ENCODE data around the gene TPM4. TPM values are rescaled to one million over a fixed set of nuclear protein-coding genes. Genes with fewer than 3 reads are reported as not detected.
"Not testable (repeated sequence)": the region's sequence is repeated elsewhere in the genome, so short reads cannot be mapped to it uniquely, and the experiment has no call there.

The TPM4 gene
- total RNA-seq, 2 experiments from 2014 or later: 362 to 416 TPM

- peaks cover 79% of the 10 kb centered on the region for H3K36me3 Mint-ChIP-seq (ENCODE audit: low read depth)
- no peaks in the 10 kb centered on the region for H3K9me3 Mint-ChIP-seq (ENCODE audit: low read depth)
- H3K4me3 Mint-ChIP-seq: no peak overlapping the region
- ChIA-PET CTCF (interaction anchor here (0.7 to 1.6 kb wide), 4 partner anchors 10 to 36 kb away, joined by 3 to 5 read pairs (median 4); partner anchors contain the start of gene RAB8A), POLR2A (interaction anchor here (0.8 kb wide), 1 partner anchor 11 kb away, joined by 5 read pairs; no protein-coding TSS in a partner anchor)
- ATAC-seq (no peak), DNase-seq (no peak)
- H3K4me1 Mint-ChIP-seq: peaks cover 27% of the 10 kb centered on the region
- no peaks in the 10 kb centered on the region for H3K27me3 Mint-ChIP-seq
- intact Hi-C loops (cut with DNase I, micrococcal nuclease): no loop called here
- no peak overlapping the region for H3K27ac Mint-ChIP-seq
Observed at GRCh38 chr19:16098821-16099220, 22.5 kb downstream of the TPM4 start.

GRCh38 chr19:16099314-16099965 lies 23.1 kb downstream of the TPM4 start:
- H3K9me3 Mint-ChIP-seq (ENCODE audit: low read depth); H3K4me3 Mint-ChIP-seq; H3K27me3 Mint-ChIP-seq; intact Hi-C loops (cut with DNase I, micrococcal nuclease); ATAC-seq; POLR2A ChIA-PET; DNase-seq: not testable (repeated sequence)
- CTCF ChIA-PET: interaction anchor here (0.7 to 1.6 kb wide), 5 partner anchors 9 to 58 kb away, joined by 3 to 5 read pairs (median 4); partner anchors contain the start of gene RAB8A
- Mint-ChIP-seq H3K36me3 (ENCODE audit: low read depth) (peaks cover 74% of the 10 kb centered on the region), H3K27ac (peak overlapping the region; percentile 13), H3K4me1 (peaks cover 24% of the 10 kb centered on the region)

GRCh38 chr19:16100524-16100923 lies 24.2 kb downstream of the TPM4 start:
- Mint-ChIP-seq H3K27me3 (no peaks in the 10 kb centered on the region), H3K4me3 (no peak overlapping the region), H3K4me1 (peaks cover 13% of the 10 kb centered on the region), H3K27ac (no peak overlapping the region), H3K36me3 (ENCODE audit: low read depth) (peaks cover 63% of the 10 kb centered on the region), H3K9me3 (ENCODE audit: low read depth) (no peaks in the 10 kb centered on the region)
- ChIA-PET POLR2A (no interaction called here), CTCF (interaction anchor here (1.0 kb wide), 1 partner anchor 59 kb away, joined by 4 read pairs; no protein-coding TSS in a partner anchor)
- DNase-seq (no peak), ATAC-seq (no peak)
- intact Hi-C loops (cut with DNase I, micrococcal nuclease): no loop called here

GRCh38 chr19:16104722-16105121 lies 28.4 kb downstream of the TPM4 start:
- ATAC-seq (no peak), DNase-seq (no peak)
- no peaks in the 10 kb centered on the region for H3K27me3 Mint-ChIP-seq
- intact Hi-C loops (cut with DNase I, micrococcal nuclease): no loop called here
- CTCF ChIA-PET: interaction anchor here (0.7 to 1.4 kb wide), 2 partner anchors 63 to 1231 kb away, joined by 3 to 5 read pairs; no protein-coding TSS in a partner anchor
- POLR2A ChIA-PET: interaction anchor here (0.6 kb wide), 1 partner anchor 19 kb away, joined by 5 read pairs; no protein-coding TSS in a partner anchor
- H3K27ac Mint-ChIP-seq: peak overlapping the region; percentile 35
- no peaks in the 10 kb centered on the region for H3K9me3 Mint-ChIP-seq (ENCODE audit: low read depth)
- H3K4me1 Mint-ChIP-seq: no peaks in the 10 kb centered on the region
- H3K4me3 Mint-ChIP-seq: no peak overlapping the region
- peaks cover 26% of the 10 kb centered on the region for H3K36me3 Mint-ChIP-seq (ENCODE audit: low read depth)

GRCh38 chr19:16106121-16106520 lies 29.8 kb downstream of the TPM4 start:
- DNase-seq (no peak), ATAC-seq (peak; percentile 52)
- H3K27me3 Mint-ChIP-seq: no peaks in the 10 kb centered on the region
- ChIA-PET POLR2A (interaction anchor here (0.7 kb wide), 1 partner anchor 235 kb away, joined by 3 read pairs; no protein-coding TSS in a partner anchor), CTCF (interaction anchor here (1.3 kb wide), 1 partner anchor 11 kb away, joined by 7 read pairs; no protein-coding TSS in a partner anchor)
- H3K36me3 Mint-ChIP-seq (ENCODE audit: low read depth): peaks cover 16% of the 10 kb centered on the region
- H3K4me1 Mint-ChIP-seq: peaks cover 4% of the 10 kb centered on the region
- H3K4me3 Mint-ChIP-seq: no peak overlapping the region
- peak overlapping the region; percentile 44 for H3K27ac Mint-ChIP-seq
- intact Hi-C loops (cut with DNase I, micrococcal nuclease): no loop called here
- no peaks in the 10 kb centered on the region for H3K9me3 Mint-ChIP-seq (ENCODE audit: low read depth)

GRCh38 chr19:16111160-16111908 lies 35.0 kb downstream of the TPM4 start, which contains the start of gene RAB8A:
TSS of gene RAB8A (plus strand) at chr19:16111889. CDS start at chr19:16111902, 13 bp downstream.
- ATAC-seq (peak; percentile 96), DNase-seq (peak; percentile 99)
- Mint-ChIP-seq H3K27ac (peak within 1 kb of the TSS; percentile 97), H3K27me3 (no peaks in the 10 kb centered on the region), H3K4me1 (peaks cover 39% of the 10 kb centered on the region), H3K9me3 (ENCODE audit: low read depth) (no peaks in the 10 kb centered on the region), H3K36me3 (ENCODE audit: low read depth) (peaks cover 28% of the 10 kb centered on the region), H3K4me3 (peak within 1 kb of the TSS; percentile 96)
- ChIA-PET POLR2A (interaction anchor here (0.6 to 2.9 kb wide), 15 partner anchors 8 to 1741 kb away, joined by 3 to 9 read pairs (median 3); partner anchors contain the start of genes AP1M1, FAM32A and TPM4), CTCF (interaction anchor here (0.6 to 2.5 kb wide), 17 partner anchors 12 to 88 kb away, joined by 3 to 13 read pairs (median 4); partner anchors contain the start of gene FAM32A)
- intact Hi-C loops (cut with DNase I, micrococcal nuclease): loop anchor here (1.0 to 5.0 kb wide), 17 partner anchors 8 to 986 kb away; partner anchors contain the start of genes FAM32A (in 2 of the 2), AKAP8 (in 1 of the 2), AP1M1 (in 1 of the 2) and C19orf44 (in 1 of the 2)

GRCh38 chr19:16111909-16112752 lies 35.8 kb downstream of the TPM4 start:
- no peak for DNase-seq
- peaks cover 45% of the 10 kb centered on the region for H3K4me1 Mint-ChIP-seq
- peak overlapping the region; percentile 96 for H3K4me3 Mint-ChIP-seq
- no peak for ATAC-seq
- H3K9me3 Mint-ChIP-seq (ENCODE audit: low read depth): no peaks in the 10 kb centered on the region
- no peaks in the 10 kb centered on the region for H3K27me3 Mint-ChIP-seq
- intact Hi-C loops (cut with DNase I, micrococcal nuclease): loop anchor here (1.0 to 5.0 kb wide), 17 partner anchors 7 to 987 kb away; partner anchors contain the start of genes FAM32A (in 2 of the 2), AKAP8 (in 1 of the 2), AP1M1 (in 1 of the 2) and C19orf44 (in 1 of the 2)
- CTCF ChIA-PET: interaction anchor here (1.2 to 1.7 kb wide), 4 partner anchors 13 to 46 kb away, joined by 3 to 5 read pairs (median 4); no protein-coding TSS in a partner anchor
- POLR2A ChIA-PET: interaction anchor here (0.7 to 1.7 kb wide), 6 partner anchors 11 to 85 kb away, joined by 3 to 9 read pairs (median 3); partner anchors contain the start of gene AP1M1
- H3K27ac Mint-ChIP-seq: peak overlapping the region; percentile 97
- H3K36me3 Mint-ChIP-seq (ENCODE audit: low read depth): peaks cover 33% of the 10 kb centered on the region

- Mint-ChIP-seq H3K36me3 (ENCODE audit: low read depth) (peaks cover 40% of the 10 kb centered on the region), H3K4me3 (peak overlapping the region; percentile 96), H3K9me3 (ENCODE audit: low read depth) (no peaks in the 10 kb centered on the region), H3K27ac (peak overlapping the region; percentile 97), H3K4me1 (peaks cover 52% of the 10 kb centered on the region), H3K27me3 (no peaks in the 10 kb centered on the region)
- no peak for DNase-seq
- ChIA-PET POLR2A (interaction anchor here (0.6 kb wide), 1 partner anchor 49 kb away, joined by 3 read pairs; no protein-coding TSS in a partner anchor), CTCF (interaction anchor here (0.9 to 1.3 kb wide), 4 partner anchors 17 to 73 kb away, joined by 3 to 4 read pairs (median 3); no protein-coding TSS in a partner anchor)
- no peak for ATAC-seq
- intact Hi-C loops (cut with DNase I, micrococcal nuclease): loop anchor here in 1 of 2 experiments (5.0 kb wide), 2 partner anchors 735 to 890 kb away; partner anchors contain the start of gene AKAP8
Observed at GRCh38 chr19:16112778-16113177, 36.5 kb downstream of the TPM4 start.

- peaks cover 49% of the 10 kb centered on the region for H3K36me3 Mint-ChIP-seq (ENCODE audit: low read depth)
- H3K27me3 Mint-ChIP-seq: no peaks in the 10 kb centered on the region
- peaks cover 61% of the 10 kb centered on the region for H3K4me1 Mint-ChIP-seq
- POLR2A ChIA-PET: interaction anchor here (0.6 kb wide), 1 partner anchor 41 kb away, joined by 7 read pairs; no protein-coding TSS in a partner anchor
- no peak for DNase-seq
- peak overlapping the region; percentile 67 for H3K27ac Mint-ChIP-seq
- CTCF ChIA-PET: interaction anchor here (0.6 to 1.0 kb wide), 5 partner anchors 18 to 1045 kb away, joined by 3 to 4 read pairs (median 3); no protein-coding TSS in a partner anchor
- intact Hi-C loops (cut with DNase I, micrococcal nuclease): loop anchor here in 1 of 2 experiments (5.0 kb wide), 2 partner anchors 736 to 891 kb away; partner anchors contain the start of gene AKAP8
- H3K9me3 Mint-ChIP-seq (ENCODE audit: low read depth): no peaks in the 10 kb centered on the region
- H3K4me3 Mint-ChIP-seq: peak overlapping the region; percentile 58
- no peak for ATAC-seq
Observed at GRCh38 chr19:16113727-16114126, 37.4 kb downstream of the TPM4 start.
